HG02623 (cell line): ENCODE results near the gene NSRP1.
"Not testable (repeated sequence)": the region's sequence is repeated elsewhere in the genome, so short reads cannot be mapped to it uniquely, and the experiment has no call there.

ENCODE experiments used
- ATAC-seq: cut with Tn5 transposase; IDR thresholded peaks from one replicate; pipeline ENCODE4 v1.9.1; 2021; ENCODE audit warnings: moderate library complexity; ENCODE audit not compliant: unreplicated experiment

NSRP1 gene

DNA sequence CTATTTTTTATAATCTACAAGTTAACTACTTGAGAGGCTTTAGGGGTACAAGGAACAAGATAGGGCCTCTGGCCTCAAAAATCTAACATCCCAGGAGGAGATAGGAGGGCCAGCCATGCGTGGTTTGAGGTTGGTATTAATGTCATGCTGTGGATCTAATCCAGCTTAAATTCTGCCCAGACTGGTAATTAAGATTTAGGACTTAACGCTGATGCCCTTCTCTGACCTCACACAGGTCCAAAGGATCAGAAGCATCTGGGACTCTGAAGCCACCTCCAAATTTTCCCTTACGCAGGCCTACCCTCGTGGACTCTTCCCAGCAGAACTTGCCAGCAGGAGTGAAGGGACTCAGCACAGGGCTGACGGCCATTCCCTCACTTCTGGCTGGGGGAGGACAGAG, 103.8 kb downstream of the NSRP1 start:
- ATAC-seq = no peak

GRCh38 chr17:30221346-30221745, 104.7 kb downstream of the NSRP1 start:
- ATAC-seq = no peak

- no peak for ATAC-seq
Observed at GRCh38 chr17:30222251-30222650, 105.6 kb downstream of the NSRP1 start.

DNA sequence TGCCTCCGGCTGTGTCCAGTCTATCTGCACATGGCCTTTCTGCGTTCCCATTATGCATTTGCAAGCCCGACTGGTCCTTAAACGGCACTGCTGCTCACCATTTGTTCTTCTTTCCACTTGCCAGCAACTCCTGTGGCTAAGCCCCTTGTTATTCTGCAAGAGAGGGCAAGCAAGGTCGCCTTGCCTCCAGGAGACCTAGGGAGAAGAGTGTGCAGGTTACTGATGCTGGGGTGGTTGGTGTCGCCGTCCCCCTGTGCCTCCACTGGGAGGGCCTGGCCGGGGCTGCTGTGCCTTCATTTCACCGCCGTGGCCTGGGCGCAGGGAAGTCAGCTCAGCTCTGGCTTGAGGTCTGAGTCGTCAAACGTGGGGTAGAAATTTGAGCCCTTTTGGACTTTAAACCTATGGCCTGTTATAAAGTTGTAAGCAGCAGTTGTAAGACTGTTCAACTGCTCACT, 106.1 kb downstream of the NSRP1 start:
- ATAC-seq = no peak

DNA sequence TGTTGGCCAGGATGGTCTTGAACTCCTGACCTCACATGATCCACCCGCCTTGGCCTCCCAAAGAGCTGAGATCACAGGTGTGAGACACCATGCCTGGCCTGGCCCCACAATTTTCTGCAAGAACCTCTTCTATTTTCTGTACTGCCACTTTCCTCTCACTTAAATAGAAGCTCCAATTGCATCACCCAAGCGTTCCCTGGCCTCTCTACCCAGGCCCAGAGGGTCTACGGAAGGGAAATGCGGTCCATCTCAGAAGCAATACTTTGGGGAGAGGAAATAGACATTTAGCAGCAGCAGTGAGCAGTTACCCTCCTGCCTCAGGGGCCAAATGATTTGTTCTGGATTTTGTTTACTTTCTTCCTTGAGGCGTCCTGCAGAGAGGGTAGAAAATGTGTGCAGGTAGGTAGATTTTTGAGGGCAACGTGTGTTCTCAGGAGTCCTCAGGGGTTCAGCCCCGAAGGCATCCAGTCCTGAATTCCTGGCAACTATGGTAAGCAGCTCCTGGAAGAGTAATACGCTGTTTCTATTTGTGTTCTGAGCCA, 107.9 kb downstream of the NSRP1 start:
- ATAC-seq = no peak

DNA sequence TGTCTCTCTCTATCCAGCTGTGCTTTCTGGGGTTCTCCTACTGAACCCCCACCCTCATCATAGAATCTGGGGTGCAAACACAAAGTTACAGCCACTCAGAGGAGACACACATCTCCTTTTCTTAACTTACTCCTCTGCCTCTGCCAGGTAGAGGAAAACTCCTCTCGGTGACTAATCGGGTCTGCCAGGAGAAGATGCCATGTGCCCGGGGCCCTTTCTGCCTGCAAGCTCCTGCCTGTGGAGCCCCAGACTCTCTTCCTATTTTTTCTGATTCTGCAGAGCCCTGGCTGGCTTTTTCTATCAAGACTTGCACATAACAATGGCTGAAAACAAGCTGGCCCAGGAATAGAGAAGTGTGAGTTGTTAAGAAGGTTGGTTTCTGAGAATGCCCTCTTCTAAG, 108.5 kb downstream of the NSRP1 start:
- no peak for ATAC-seq

- ATAC-seq = no peak
Observed at GRCh38 chr17:30225919-30226553, 109.4 kb downstream of the NSRP1 start.

- ATAC-seq = no peak
Observed at GRCh38 chr17:30226878-30227277, 110.3 kb downstream of the NSRP1 start.

DNA sequence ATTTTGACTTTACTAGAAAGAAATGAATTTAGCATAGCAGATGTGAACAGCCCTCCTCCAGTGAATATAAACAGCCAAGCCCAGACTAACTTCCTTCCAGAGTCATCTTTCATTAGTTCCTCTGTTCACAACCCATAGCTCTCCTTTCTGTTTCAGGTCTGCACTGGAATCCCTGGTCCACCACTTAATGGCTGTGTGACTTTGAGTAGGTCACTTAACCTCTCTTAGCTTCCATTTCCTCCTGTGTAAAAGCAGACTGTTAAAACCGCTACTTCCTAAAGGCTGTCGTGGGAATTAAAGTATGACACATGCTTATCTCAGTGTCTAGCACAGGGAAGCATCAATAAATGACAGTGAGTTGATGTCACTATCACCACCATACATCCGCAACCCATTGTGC, 111.4 kb downstream of the NSRP1 start:
- ATAC-seq = no peak

GRCh38 chr17:30229012-30229411, 112.4 kb downstream of the NSRP1 start:
- no peak for ATAC-seq

- ATAC-seq = not testable (repeated sequence)
Observed at GRCh38 chr17:30230009-30230408, 113.4 kb downstream of the NSRP1 start.

DNA sequence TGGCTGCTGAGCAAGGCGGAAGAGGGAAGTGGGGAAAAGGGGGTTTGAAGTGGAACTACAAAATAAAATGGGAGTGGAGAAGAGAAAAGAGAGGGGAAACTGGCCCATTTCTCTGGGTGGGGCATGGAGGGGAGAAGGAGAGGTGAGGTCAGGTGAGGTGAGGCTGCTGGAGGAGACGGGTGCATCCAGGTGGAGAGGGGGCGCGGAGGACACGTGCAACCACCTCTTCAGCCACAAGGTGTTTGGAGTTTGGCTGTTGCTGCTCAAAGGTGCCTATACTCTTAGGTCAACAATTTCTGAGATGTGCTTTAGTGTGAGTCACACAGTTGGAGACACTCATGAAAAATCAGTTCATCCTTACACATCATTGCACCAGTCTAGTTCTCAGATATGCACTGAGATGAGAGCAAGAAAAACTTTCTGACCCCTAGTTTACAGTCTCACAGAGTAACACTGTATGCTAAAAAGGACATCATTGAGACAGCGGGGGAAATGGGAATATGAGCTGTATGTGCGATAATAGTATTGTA, 114.0 kb downstream of the NSRP1 start:
- no peak for ATAC-seq

DNA sequence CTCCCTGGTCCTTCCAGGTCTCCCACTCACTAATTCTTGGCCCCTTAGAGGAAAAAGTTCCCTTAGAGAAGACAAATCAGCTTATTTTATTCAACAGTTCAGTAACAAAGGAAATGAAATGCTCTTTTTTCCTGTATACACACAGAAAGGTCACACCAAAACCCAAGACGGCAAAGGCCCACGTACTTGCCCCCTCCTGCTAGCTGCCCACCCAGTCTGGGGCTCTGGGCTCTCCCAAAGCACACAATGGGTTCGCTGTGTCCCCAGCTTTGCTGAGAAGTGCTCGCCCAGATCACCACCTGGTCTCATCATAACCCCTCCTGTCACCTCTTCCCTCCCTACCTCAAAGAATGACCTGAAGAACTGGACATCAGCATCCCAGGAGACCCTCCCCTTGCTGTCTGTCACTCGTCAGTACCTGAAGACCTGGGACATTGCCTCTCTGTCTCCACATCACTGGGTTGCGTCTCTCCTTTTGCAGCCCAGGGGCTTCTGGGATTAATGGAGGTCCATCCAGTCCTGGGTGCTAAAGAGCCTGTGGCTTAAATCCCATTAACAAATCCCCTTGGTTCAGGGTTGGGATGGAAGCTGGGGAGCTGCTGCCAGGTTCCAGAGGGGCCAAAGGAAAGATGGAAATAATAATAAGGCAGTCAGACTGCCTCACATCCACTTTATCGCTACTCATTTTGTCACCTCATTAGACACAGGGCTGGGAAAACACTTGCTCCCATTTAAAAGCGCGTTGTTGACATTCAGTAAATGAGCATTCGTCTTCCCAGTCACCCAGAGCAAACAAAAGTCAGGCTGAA, 115.6 kb downstream of the NSRP1 start:
- no peak for ATAC-seq

GRCh38 chr17:30232824-30233427, 116.3 kb downstream of the NSRP1 start:
- ATAC-seq = no peak

DNA sequence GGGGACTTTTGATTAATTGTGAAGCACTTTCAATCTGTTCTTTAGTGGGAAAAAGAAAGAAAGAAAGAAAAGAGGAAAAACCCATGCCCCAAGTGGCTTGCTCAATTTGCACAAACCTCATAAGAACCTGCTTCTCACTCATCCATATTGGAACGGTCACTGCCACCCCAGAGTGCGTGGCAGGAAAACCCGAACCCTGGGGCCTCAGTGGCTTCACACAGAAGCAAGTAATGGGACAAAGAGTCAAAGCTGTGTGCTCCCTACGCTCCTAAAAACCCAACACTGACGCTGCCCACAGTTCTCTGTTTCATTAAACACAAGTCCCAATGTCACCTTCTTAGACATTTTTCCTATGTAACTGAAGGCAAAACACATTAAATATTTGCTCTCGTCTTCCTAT, 117.7 kb downstream of the NSRP1 start:
- ATAC-seq = no peak

DNA sequence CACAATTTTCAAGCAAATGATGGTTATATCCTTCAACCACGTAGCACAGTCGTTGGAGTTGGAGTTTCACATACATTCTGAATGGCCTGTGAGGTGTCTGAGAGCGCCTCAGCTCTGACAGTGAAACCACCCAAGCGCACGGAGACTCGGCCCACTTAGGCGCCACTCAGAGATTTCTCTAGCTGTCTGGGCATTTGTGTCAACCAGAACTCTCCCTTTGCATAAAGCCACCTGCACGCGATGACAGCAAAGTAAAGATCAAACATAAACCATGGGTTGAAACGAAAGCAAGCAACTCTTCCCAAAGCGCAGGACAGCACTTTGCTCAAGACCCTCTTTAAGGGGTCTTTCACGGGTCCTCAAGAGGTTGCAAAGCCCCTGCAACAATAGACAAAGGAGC, 118.3 kb downstream of the NSRP1 start:
- no peak for ATAC-seq

DNA sequence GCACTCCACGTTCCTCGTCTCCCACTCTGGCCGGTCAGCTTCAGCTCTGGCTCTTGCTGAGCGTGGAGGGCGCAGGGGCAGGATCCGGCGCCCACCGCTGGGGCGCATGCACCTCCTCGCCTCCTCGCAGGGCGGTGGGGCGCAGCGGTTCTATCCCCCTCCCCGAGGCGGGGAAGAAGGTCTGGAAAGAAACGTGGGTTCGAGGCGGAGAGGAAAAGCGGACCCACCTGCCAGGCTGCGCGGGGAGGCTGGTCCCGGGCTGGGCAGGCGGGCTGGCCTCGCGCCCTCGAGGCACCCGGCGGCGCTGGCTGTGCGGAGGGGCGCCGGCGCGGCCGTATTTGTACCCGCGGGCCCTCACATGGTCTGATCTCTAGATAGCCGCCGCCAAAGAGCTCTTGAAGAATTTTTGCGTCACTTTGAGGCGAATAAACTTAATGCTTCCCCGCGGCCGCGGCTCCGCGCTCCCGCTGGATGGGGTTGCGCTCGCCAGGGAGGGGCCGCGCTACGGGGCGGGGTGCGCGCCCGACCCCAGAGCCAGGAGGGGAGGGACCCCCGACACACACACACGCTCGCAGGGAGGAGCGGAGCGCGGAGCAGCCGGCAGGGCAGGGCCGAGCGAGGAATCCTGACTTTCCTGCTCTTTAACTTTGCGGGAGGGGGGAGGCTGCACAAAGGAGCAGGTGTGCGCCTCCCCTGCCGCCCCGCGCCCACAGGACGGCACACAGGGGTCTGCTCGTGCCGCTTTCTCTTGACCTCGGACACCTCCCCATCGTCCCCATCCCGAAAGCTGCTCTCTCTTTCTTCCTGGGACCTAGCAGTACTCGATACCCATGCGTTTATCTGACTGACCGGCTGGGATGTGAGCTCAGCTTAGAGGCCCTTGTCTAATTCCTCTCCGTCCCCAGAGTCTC, 119.0 kb downstream of the NSRP1 start, which contains the start of gene SLC6A4:
SLC6A4 (minus strand) TSS at position 312 of the 911 bp plus-strand sequence. CDS start 13,739 bp downstream, outside the sequence.
- ATAC-seq = no peak
